Stimulated activated CD8-positive, alpha-beta memory T cell treated with anti-CD3 and anti-CD28 coated beads, Interleukin-2, amount 100 ng/mL, for 48 hours (primary cell): Measurements from ENCODE around the gene ZFYVE19.

ENCODE experiments used
- DNase-seq, 2 donors: peaks; one replicate each; pipeline ENCODE4 v3.0.0-alpha.2; 2020; ENCODE audit warnings: low read depth in 2 of 2

ZFYVE19 gene

GRCh38 chr15:40815042-40815698, 8.3 kb downstream of the ZFYVE19 start:
- DNase-seq, result no peak

DNA sequence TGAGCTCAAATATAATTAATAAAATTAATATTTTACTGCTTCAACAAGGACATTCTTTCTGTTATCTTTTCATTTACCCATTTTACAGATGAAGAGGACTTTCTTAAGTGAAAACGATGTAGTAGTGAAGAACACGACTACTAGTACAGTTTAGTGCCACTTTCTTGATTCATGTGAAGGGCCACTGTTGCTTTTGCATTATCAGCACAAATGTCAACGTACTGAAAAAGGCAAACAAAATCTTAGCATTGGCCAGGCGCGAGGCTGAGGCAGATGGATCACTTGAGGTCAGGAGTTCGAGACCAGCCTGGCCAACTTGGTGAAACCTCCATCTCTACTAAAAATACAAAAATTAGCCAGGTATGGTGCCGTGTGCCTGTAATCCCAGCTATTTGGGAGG, 12.2 kb downstream of the ZFYVE19 start:
- DNase-seq, result no peak

GRCh38 chr15:40821195-40821594, 14.3 kb downstream of the ZFYVE19 start:
- DNase-seq, result no peak

DNA sequence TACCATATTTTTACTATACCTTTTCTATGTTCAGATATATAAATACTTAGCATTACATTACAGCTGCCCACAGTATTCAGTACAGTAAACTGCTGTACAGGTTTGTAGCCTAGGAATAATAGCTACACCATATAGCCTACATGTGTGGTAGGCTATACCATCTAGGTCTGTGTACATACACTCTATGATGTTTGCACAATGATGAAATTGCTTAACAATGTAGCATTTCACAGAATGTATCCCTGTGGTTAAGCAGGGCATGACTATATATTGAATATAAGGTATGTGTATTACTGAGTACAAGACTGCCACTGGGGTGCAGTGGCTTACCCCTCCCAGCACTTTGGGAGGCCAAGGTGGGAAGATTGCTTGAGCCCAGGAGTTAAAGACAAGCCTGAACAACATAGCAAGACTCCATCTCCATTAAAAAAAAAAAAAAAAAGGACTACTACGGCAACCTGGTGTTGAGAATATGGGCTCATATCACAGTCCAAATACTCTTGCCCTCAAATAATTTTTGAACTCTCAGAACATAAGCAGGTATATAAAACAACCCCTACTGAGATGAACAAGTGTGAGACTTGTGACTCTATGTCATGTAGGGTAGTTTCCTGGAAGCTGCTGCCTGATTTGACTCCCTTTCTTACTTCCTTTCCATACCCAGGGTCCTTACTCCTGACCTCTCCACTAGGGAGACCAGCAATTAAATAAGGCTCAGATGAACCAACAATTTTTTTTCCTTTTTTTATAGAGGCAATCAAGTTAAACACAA, 16.9 kb downstream of the ZFYVE19 start:
- DNase-seq, result no peak

GRCh38 chr15:40825661-40826422, 19.0 kb downstream of the ZFYVE19 start:
- no peak for DNase-seq

DNA sequence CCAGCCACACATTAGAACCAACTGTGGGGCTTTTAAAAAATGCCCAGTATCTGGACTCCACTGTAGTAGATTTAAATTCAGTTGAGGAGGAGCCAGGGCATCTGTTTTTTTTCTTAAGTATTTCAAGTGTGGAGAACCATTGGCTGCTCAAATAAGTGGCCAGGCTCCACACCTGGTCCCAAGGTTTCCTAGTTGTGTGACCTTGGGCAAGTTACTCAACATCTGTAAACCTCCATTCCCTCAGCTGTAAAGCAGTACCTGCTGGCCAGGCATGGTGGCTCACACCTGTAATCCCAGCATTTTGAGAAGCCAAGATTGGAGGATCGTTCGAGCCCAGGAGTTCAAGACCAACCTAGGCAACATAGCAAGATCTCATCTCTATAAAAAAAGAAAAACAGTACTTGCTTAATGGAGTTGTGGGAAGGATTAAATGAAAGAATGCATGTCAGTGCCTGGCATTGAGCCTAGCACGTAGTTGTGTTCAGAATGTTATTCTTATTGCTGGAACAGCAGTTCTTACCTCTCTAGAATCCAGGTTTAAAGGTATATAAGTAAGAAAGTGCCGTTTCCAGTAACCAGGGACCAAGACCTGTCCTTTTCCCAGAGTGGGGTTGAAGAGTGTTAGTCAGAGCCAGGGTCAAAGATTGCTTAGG, 19.7 kb downstream of the ZFYVE19 start:
- DNase-seq, result no peak

- DNase-seq, result no peak
Measured at GRCh38 chr15:40828447-40829036, 21.7 kb downstream of the ZFYVE19 start, which contains the start of gene PPP1R14D. PPP1R14D (minus strand) TSS chr15:40828708; CDS start chr15:40828641, 67 bp downstream.

DNA sequence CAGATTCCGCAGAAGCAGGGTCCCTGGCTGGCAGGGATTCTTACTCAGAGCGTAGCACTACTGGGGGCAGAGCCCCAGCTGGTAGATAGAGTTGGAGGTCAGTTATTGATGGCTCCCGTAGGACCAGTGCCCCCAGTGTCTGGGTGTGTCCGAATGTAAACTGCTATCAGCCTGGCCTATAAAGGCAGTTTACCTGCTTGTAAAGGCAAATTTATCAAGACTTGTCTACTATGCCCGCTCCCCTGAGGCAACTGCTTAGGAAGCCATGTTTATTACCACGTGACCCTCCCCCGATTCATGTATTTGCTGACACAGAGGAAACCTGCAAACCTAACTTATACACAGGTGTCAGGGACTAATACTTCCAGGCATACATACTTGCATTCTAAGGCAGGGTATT, 22.2 kb downstream of the ZFYVE19 start:
- DNase-seq, result no peak

GRCh38 chr15:40830884-40831283, 24.0 kb downstream of the ZFYVE19 start:
- no peak for DNase-seq

DNA sequence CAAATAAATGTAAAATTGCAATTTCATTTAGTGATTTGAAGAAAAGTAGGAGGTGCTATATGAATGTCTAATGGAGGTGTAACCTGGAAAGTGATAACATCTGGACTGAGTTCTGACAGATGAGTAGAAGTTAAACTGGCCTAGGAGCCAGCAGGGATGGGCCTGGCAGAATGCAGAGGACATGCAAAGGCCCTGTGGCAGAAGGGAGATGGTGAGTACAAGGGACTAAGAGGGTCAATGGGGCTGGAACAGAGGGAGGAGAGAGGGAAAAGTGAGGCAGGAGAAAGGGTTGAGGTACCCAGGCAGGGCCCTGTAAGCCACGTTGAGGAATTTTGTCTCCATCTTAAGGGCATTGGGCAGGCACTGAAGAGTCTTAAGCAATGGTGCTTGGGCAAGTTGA, 25.0 kb downstream of the ZFYVE19 start:
- no peak for DNase-seq

DNA sequence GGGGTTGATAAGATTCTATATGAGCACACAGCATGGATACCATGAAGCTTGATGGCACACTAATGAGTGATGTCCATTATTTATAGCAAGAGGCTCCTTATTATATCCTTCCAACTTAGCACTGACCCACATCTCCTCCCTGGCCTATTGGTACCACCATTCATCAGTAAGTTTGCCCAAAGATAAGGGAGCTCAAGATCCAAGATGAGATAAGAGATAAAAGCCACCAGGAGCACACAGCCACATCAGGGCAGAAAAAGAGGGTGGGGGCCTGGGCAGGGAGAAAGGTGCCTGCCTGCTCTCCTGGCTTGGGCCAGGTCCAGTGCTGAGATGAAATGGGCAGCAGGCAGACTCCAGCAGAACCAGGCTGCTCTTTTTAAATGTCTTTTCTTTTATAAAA, 26.0 kb downstream of the ZFYVE19 start:
- no peak for DNase-seq

DNA sequence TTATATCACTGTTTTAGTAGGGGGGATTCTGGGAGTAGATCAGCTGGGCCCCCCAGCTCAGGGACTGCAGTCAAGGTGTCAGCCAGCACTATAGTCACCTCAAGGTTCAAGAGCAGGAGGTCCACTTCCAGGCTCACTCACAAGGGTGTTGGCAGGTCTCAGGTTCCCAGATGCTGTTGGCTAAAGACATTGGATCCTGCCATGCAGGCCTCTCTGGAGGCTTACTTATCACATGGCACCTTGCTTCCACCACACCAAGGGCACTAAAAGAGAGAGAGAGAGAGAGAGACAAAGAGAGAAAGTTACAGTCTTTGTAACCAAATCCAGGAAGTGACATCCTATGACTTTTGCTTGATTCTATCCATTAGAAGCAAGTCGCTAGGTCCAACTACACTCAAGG, 29.1 kb downstream of the ZFYVE19 start:
- no peak for DNase-seq

DNA sequence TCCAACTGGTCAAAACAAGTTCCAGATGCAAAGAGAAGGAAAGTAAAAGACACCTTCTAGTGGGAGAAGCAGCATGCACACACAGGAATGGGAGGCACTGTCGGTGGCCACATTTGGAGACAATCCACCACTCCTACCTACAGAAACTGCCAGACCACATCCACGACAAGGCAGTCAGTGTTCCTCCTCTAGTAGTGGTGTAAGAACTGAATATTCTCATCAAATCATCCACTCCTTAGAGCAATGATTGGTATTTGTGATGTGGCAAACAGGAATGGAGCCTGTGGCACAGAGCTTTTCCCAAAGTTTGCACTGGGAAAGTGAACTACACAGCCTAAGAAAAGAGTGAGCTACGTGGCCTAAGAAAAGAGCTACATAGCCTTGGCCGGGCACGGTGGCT, 31.9 kb downstream of the ZFYVE19 start:
- no peak for DNase-seq

- no peak for DNase-seq
Measured at GRCh38 chr15:40841741-40842140, 34.9 kb downstream of the ZFYVE19 start.

GRCh38 chr15:40843261-40843884, 36.5 kb downstream of the ZFYVE19 start:
- DNase-seq, result no peak

- DNase-seq, result peak; percentile 67 to 77
Measured at GRCh38 chr15:40843885-40844695, 37.2 kb downstream of the ZFYVE19 start, which contains the start of gene SPINT1. SPINT1 (plus strand) TSS chr15:40844048; CDS start chr15:40844555, 507 bp downstream.

DNA sequence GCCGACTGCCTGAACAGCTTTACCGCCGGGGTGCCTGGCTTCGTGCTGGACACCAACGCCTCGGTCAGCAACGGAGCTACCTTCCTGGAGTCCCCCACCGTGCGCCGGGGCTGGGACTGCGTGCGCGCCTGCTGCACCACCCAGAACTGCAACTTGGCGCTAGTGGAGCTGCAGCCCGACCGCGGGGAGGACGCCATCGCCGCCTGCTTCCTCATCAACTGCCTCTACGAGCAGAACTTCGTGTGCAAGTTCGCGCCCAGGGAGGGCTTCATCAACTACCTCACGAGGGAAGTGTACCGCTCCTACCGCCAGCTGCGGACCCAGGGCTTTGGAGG, 37.8 kb downstream of the ZFYVE19 start:
- peak; percentile 14 to 21 for DNase-seq

GRCh38 chr15:40845036-40845435, 38.1 kb downstream of the ZFYVE19 start:
- DNase-seq, result no peak

DNA sequence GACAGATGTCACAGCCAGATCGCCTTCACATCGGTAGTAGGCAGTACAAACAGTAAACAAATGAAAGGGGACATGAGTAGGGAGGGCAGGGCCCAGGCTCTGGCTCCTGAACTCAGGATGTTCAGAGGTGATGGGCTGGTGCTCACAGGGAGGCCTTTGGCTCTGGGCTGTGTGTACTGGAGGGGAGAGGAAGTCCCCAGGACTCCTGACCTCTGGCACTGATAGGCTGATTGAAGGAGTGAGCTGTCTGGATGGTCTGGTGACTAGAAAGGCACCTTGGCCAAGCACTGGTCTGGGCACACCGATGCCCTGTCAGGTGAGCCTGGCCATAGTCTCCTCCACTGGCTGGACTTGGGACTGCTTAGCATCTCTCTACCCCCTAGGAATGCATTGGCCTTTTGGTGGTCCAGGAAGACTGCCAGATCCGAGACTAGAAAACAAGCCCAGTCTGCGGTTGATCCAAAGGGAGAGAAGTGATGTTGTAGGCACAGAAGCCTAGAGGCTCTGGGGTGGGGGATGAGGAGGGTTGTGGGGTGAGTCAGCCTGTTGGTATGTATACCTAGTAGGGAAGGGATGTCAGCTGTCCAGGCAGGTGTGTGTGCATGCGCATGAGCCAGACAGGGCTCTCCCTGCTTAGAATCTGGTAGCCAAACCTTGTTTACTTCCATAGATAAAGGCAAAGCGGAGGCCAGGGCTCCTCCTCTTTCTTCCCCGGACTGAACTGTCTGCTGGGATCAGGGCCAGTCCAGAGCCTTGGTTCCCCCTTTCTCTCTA, 38.8 kb downstream of the ZFYVE19 start:
- no peak for DNase-seq

DNA sequence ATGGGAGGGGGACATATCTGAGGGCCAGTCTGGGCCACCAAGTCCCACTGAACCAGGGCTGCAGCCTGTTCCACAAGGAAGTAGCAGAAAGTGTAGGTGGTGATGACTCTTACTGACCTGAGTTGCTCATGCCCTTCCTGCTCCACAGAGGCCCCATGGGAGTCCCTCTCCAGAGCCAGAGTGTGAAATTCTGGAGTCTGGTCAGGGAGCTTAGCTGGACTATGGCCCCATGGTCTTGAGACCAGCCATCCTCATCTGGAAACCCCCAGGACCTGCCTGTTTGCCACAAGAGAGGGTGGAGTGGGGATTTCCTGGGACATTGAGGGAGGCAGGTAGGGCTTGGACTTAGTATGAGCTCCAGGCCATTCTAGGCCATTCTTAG, 39.9 kb downstream of the ZFYVE19 start:
- DNase-seq, result no peak
